ENCODE data around the gene PRCP.

GRCh38 chr11:82942376-82942775 is 42.1 kb upstream of the PRCP start:
- no peak for TF ChIP-seq CTCF (IDR thresholded peaks at IDR 0.05 in 4 of 5, conservative IDR thresholded peaks at IDR 0.05 in 1 of 5)
- TF ChIP-seq POLR2A (IDR thresholded peaks at IDR 0.05): no peak
